Measurements from ENCODE around the gene OSBPL1A.

The OSBPL1A gene

DNA sequence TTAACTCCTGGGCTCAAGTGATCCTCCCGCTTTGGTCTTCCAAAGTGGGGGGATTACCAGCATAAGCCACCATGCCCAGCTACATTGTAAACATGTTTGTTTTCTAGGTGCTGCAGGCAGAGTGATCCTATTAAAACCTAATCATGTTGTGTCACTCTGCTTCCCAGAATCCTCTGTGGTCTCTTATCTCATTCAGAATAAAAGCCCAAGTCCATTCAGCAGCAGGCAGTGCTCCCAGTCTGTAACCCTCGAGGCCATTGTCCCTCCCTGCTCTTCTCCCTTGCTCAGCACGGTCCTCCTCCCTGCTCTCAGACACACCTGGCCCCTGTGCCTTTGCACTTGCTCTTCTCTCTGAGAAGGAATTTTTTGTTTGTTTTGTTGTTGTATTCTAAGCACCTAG lies 269.9 kb downstream of the OSBPL1A start:
- DNase-seq (ENCODE audit: low read depth, low spot score) = no peak

DNA sequence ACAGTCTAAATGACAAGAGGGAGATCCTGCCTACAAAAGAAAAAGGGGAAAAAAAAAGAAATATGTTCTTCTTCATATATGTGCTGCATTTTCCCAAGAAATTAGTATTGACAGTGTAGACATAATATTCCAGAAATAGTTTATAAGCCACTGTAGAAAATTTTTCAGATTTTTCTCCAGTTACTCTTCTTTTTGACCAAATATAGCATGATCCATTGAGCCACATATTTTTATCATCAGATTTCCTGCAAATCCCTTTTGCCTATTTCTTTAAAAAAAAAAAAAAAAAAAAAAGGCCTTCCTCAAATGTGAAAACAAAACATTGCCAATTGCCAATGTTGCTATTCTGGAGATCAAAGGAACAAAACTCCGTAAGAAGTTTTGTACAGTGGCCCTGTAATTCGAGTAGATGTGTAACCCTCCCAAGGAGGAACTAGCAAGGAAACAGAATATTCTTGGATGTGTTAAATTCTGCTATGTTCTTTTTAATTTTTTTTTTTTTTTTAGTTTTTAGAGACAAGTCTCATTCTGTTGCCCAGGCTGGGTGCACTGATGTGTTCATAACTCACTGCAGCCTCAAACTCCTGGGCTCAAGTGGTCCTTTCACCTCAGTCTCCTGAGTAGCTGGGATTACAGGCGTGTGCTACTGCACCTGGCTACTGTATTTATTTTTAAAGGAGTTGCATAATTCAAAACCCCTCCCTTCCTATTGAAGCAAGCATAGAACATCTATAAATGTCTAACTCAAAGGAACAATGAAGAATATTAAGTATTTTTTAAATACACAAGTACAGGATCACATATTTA lies 271.3 kb downstream of the OSBPL1A start:
- no peak for DNase-seq (ENCODE audit: low read depth, low spot score)

DNA sequence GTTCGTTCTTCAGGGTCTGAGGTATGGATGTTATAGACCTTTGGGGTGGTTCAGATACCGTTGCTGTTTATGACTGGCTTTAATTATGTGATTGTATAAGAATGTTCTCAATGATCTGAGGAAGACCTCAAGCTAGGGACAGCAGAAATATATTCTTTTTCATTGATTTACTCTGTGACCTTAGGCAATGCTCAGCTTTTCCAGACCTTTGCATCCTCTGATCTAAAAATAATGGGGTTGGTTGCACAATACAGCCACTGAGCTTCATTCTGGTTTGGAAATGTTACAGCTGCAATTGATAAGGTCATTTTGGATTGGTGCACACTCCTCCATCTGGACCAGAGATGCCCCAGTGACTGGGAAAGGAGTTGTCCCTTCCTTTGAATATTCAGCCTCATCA lies 276.0 kb downstream of the OSBPL1A start:
- no peak for DNase-seq (ENCODE audit: low read depth, low spot score)

DNA sequence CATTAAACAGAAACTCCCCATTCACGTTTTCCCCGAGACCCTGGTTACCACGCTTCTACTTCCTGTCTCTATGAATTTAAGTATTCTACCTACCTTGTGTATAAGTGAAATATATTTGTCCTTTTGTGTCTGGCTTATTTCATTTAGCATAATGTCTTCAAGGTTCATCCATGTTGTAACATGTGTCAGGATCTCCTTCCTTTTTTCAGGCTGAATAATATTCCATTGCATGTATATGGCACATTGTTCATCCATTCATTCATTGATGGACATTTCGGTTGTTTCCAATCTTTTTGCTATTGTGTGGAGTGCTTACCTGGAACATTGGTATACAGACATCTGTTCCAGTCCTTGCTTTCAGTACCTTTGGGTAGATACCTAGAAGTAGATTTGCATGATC lies 276.9 kb downstream of the OSBPL1A start:
- DNase-seq (ENCODE audit: low read depth, low spot score) = no peak

DNA sequence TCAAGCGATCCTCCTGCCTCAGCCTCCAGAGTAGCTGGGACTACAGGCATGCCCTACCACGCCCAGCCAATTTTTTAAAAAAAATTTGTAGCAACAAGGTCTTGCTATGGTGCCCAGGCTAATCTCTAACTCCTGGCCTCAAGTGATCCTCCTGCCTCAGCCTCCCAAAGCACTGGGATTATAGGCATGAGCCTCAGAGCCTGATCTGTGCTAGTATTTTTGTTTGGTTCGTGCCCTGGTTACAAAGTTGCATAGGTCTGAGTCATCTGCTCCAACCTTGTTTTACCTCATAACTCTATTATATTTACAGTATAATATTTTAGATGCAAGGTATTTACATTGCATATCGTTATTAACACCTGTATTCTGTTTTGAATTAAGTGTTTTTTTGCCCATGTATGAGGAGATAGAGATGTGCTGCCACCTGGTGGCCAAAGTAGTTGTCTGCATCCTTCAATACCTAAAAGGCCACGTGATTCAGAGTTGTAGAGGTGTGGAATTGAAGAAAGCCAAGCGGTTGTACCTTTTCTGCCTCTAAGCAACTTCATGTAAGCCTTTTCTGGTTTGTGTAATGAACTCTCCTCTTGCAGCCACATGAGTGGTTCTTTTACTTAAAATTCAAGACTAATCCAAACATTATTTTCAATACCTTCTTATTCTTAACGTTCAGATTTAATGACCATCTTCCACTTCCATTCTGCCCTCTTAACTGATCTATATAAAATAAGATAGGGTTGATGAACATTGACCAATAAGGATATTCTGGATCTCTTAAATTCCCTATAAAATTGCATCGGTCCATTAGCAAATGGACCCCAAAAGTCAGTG lies 278.7 kb downstream of the OSBPL1A start:
- DNase-seq (ENCODE audit: low read depth, low spot score) = peak; percentile 86

DNA sequence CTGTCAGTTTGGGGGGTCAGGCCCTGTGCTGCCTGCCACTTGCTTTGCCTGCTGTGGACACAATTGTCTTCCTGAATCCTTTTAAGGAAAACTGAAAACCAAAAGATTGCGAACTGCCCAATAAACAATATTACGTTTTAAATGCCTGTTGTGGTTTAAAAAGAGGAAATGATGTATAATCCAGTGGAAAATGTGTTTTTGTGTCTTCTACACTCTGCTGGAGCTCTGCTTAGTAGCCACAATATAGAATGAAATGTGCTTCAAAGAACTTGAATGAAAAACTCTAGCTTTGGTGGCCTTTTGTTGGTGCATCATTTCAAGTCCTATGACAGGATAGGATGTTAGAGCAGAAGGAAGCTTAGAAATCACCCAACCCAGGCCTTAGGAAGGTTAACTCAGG lies 282.0 kb downstream of the OSBPL1A start:
- DNase-seq (ENCODE audit: low read depth, low spot score) = no peak

DNA sequence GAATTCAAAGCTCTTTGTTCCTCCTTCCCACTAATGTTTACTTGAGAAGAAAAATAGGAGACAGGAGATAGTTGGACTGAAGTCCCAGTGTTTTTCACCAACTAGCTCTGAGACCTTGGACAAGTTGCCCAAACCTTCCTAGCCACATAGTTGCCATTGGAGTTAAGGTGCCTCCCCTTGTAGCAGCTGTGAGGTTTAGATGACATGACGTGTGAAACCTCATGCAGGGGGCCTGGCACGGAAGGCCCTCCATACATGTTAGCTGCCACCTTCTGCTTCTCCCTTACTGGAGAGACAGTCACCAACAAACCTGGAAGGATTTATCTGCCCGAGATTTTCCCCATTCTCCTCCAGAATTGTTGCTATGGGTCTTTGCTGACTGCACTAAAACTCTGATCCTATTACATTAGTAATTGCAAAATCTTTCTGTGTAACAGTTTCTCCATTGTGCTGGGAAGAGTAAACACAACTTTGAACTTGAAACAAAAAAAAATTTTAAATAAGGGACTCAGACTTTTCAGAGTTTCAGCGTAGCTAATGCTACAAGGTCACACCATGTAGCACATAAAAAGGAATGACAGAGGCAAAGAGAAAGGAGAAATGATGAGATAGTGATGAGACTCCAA lies 282.6 kb downstream of the OSBPL1A start:
- no peak for DNase-seq (ENCODE audit: low read depth, low spot score)

DNA sequence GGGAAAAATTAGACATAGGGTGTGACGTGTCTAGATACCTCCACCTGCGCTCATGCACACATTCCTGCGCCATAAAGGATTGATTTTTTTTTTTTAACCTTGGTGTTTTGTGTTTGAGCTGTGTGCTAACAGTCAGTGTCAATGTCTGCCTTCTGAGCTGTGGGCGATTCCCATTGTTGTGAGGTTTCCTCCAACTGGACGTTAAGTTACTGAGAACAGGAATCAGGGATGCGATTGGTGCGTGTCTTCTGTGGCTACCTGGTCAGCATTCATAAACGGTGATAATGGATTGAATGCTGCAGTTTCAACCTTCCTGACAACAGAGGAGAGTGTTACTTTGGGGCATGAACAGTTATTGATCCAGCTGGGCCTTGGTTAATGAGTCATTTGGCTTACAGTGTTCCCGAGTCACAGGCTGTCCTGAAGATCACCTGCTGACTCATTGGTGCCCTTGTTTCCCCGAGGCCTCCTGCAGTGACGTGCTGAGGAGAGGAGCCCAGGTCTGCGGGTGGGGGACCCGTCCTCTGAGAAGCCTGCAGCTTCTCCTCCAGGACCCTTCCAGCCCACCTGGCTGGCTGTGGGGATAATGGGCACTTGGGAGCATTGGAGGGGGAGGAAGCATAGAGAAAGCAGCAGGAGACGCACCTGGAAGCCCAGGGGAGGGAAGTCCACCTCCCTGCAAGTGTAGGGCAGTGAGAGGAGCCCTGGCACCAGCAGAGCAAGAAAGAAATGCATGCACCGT lies 284.6 kb downstream of the OSBPL1A start:
- DNase-seq (ENCODE audit: low read depth, low spot score) = peak; percentile 49

DNA sequence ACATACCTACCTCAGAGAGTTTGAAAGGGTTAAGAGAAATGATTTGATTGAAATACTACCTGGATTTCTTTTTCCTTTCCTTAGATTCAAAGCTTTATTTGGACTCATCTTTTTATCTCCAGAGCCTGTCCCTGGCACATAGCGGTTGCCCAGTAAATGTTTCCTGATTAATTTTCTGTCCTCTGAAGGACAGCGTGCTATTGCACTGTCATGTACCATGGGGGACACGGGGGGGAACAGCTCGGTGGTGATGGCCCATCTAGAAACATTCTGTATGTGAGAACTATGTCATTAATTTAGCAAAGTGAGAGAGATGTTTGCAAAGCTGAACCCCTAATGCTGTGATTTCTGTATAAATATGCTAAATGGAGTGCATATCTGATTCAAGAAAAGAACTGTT lies 285.2 kb downstream of the OSBPL1A start:
- no peak for DNase-seq (ENCODE audit: low read depth, low spot score)
